ENCODE data around the gene ADAMTSL1. TPM values are rescaled to one million over a fixed set of nuclear protein-coding genes. Genes with fewer than 3 reads are reported as not detected.

Gene ADAMTSL1
- total and polyA plus RNA-seq, 9 of the 15 experiments (the other 6 are each of a cell fraction or from before 2014, with no cell fraction given), result 0.01 TPM; not detected in 8

GRCh38 chr9:18778147-18778546 lies 304.2 kb downstream of the ADAMTSL1 start (continued):
- TF ChIP-seq ZKSCAN3 (CRISPR knock-in tag; IDR thresholded peaks at IDR 0.05), result no peak
- no peak for TF ChIP-seq ZNF143 (CRISPR knock-in tag; IDR thresholded peaks at IDR 0.05)

GRCh38 chr9:18778846-18779245 lies 304.9 kb downstream of the ADAMTSL1 start:
- FAIRE-seq, result no peak
- TF ChIP-seq GTF3C2 (IDR thresholded peaks at IDR 0.05; ENCODE audit: borderline replicate concordance, extremely low read depth, insufficient read length), result no peak
- TF ChIP-seq FOSL1 (tag; conservative IDR thresholded peaks at IDR 0.05), result no peak
- no peak for TF ChIP-seq ZNF121 (CRISPR knock-in tag; conservative IDR thresholded peaks at IDR 0.05)
- TF ChIP-seq, protein P1, sequence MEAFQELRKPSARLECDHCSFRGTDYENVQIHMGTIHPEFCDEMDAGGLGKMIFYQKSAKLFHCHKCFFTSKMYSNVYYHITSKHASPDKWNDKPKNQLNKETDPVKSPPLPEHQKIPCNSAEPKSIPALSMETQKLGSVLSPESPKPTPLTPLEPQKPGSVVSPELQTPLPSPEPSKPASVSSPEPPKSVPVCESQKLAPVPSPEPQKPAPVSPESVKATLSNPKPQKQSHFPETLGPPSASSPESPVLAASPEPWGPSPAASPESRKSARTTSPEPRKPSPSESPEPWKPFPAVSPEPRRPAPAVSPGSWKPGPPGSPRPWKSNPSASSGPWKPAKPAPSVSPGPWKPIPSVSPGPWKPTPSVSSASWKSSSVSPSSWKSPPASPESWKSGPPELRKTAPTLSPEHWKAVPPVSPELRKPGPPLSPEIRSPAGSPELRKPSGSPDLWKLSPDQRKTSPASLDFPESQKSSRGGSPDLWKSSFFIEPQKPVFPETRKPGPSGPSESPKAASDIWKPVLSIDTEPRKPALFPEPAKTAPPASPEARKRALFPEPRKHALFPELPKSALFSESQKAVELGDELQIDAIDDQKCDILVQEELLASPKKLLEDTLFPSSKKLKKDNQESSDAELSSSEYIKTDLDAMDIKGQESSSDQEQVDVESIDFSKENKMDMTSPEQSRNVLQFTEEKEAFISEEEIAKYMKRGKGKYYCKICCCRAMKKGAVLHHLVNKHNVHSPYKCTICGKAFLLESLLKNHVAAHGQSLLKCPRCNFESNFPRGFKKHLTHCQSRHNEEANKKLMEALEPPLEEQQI (IDR thresholded peaks at IDR 0.05), result no peak
- no peak for TF ChIP-seq ZFX (CRISPR knock-in tag; IDR thresholded peaks at IDR 0.05)
- BruUV-seq (replicated peaks), result no TSS peak
- H3K27ac ChIP-seq (ENCODE audit: extremely low read depth, low read depth, low read length), result no peak overlapping the region
- POLR2A ChIA-PET, result no interaction called here
- no peak overlapping the region for H2AFZ ChIP-seq (ENCODE audit: low read depth, low read length)
- H4K20me1 ChIP-seq (replicated peaks; ENCODE audit: control insufficient read depth, insufficient read depth, low read length), result no peaks in the 10 kb centered on the region
- intact Hi-C loops (cut with micrococcal nuclease) (no loop called here), in situ Hi-C loops (cut with MboI) (loop anchor here (25.0 kb wide), 1 partner anchor 683 kb away; no protein-coding TSS in a partner anchor)
- H3K4me2 ChIP-seq (ENCODE audit: insufficient read depth, low read length), result no peak overlapping the region
- H3K4me1 ChIP-seq (replicated peaks in 1 of 2; ENCODE audit: control insufficient read depth in 2 of 2, insufficient read depth in 2 of 2, low read length in 2 of 2), result peaks cover 0 to 7% of the 10 kb centered on the region in 2 experiments; a peak in 1 of 5 replicates
- H3K79me2 ChIP-seq (ENCODE audit: control insufficient read depth, insufficient read depth, low read length), result no peaks in the 10 kb centered on the region
- no peaks in the 10 kb centered on the region for H3K9me3 ChIP-seq (replicated peaks; ENCODE audit: control insufficient read depth, insufficient read depth, low read depth, low read length)
- no peak overlapping the region for H3K4me3 ChIP-seq
- DNase-seq (ENCODE audit: extremely low read depth in 1 of 4, low spot score in 3 of 4), result no peak
- WGBS (ENCODE audit: insufficient coverage, low coverage, missing lambda C conversion rate), result 0% methylated on average over 2 of the region's 2 CpGs
- H3K9me1 ChIP-seq (ENCODE audit: control insufficient read depth, insufficient read depth, low read length), result no peaks in the 10 kb centered on the region
- CTCF ChIA-PET (ENCODE audit: low intra/inter-chr PET ratio), result no interaction called here
- ATAC-seq, result no peak
- no peak overlapping the region for H3K9ac ChIP-seq (ENCODE audit: insufficient read depth in 1 of 2, low read depth in 2 of 2, low read length in 2 of 2)
- H3K27me3 ChIP-seq (ENCODE audit: control insufficient read depth in 2 of 2, insufficient read depth in 2 of 2, low read length in 2 of 2), result peaks cover 0 to 19% of the 10 kb centered on the region in 2 experiments; a peak in 3 of 5 replicates
- no peaks in the 10 kb centered on the region for H3K36me3 ChIP-seq (ENCODE audit: control insufficient read depth, insufficient read depth, low read length)

Data from K562 (cell line).